IMR-90 (cell line): Measurements from ENCODE around the gene CD7. TPM values are rescaled to one million over a fixed set of nuclear protein-coding genes. Genes with fewer than 3 reads are reported as not detected.

Source experiments
- ATAC-seq: fragments of 200-7000 bp; cut with Tn5 transposase; 2 replicates; pipeline ENCODE4 v1.9.1; 2020; ENCODE audit warnings: low read depth, mild to moderate bottlenecking, moderate library complexity
- BruUV-seq: library from RNA; stranded (reverse); fragments of 400-500 nt; replicated peaks from 2 replicates; lab custom pipeline; 2021; lab: Mats Ljungman, UMichigan
- CTCF ChIA-PET: fragments of 300-600 bp; formaldehyde crosslinking; extraction: SDS; loops from one replicate; lab custom pipeline; 2021; ENCODE audit warnings: antibody characterized with exemption; lab: Yijun Ruan, JAX
- POLR2A ChIA-PET: fragments of 300-600 bp; sonication (Branson Sonifier 250); formaldehyde crosslinking; loops from one replicate; lab custom pipeline; 2022; ENCODE audit warnings: antibody characterized with exemption; ENCODE audit not compliant: unreplicated experiment; lab: Charles Lee
- DNase-seq: peaks from one replicate; pipeline ENCODE4 v3.0.0; 2013
- H2AFZ ChIP-seq: replicated peaks from 2 replicates; pipeline ENCODE3; 2013; ENCODE audit warnings: low read length, mild to moderate bottlenecking; ENCODE audit not compliant: poor library complexity
- H2AK5ac ChIP-seq: 2 replicates; pipeline ENCODE4 v1.6.1; 2013; ENCODE audit warnings: low read depth, low read length, inconsistent platforms
- H2AK9ac ChIP-seq: replicated peaks from 2 replicates; pipeline ENCODE3; 2013; ENCODE audit warnings: mild to moderate bottlenecking, low read depth, low read length, moderate library complexity; ENCODE audit not compliant: poor library complexity
- H2BK120ac ChIP-seq: 2 replicates; pipeline ENCODE4 v1.6.1; 2013; ENCODE audit warnings: low read depth, low read length, inconsistent platforms
- H2BK15ac ChIP-seq: 3 replicates; pipeline ENCODE4 v1.6.1; 2013; ENCODE audit warnings: low read depth, low read length, inconsistent platforms
- H2BK20ac ChIP-seq: 2 replicates; pipeline ENCODE4 v1.6.1; 2013; ENCODE audit warnings: low read depth, mild to moderate bottlenecking, inconsistent platforms, low read length, moderate library complexity
- H2BK5ac ChIP-seq: 2 replicates; pipeline ENCODE4 v1.6.1; 2013; ENCODE audit warnings: mild to moderate bottlenecking, low read depth, low read length, inconsistent platforms; ENCODE audit not compliant: poor library complexity, severe bottlenecking
- H3K14ac ChIP-seq: replicated peaks from 2 replicates; pipeline ENCODE4 v1.6.1; 2013; ENCODE audit warnings: low read depth, low read length, inconsistent platforms
- H3K18ac ChIP-seq: 2 replicates; pipeline ENCODE4 v1.6.1; 2013; ENCODE audit warnings: low read depth, low read length, control low read depth
- H3K23ac ChIP-seq: 2 replicates; pipeline ENCODE4 v1.6.1; 2013; ENCODE audit warnings: low read depth, low read length, inconsistent platforms
- H3K27ac ChIP-seq: 2 replicates; pipeline ENCODE4 v1.5.1; 2013; ENCODE audit warnings: mild to moderate bottlenecking, control low read depth, low read length; ENCODE audit not compliant: insufficient read depth
- H3K27me3 ChIP-seq: 2 replicates; pipeline ENCODE4 v1.6.1; 2013; ENCODE audit warnings: low read length; ENCODE audit not compliant: control insufficient read depth, insufficient read depth
- H3K36me3 ChIP-seq: 2 replicates; pipeline ENCODE4 v1.6.1; 2013; ENCODE audit warnings: low read length, mixed read lengths; ENCODE audit not compliant: control insufficient read depth, insufficient read depth
- H3K4ac ChIP-seq: 2 replicates; pipeline ENCODE4 v1.6.1; 2013; ENCODE audit warnings: low read depth, low read length, inconsistent platforms
- H3K4me1 ChIP-seq: 2 replicates; pipeline ENCODE4 v1.6.1; 2013; ENCODE audit warnings: low read length, mixed read lengths; ENCODE audit not compliant: control insufficient read depth, insufficient read depth
- H3K4me2 ChIP-seq: 2 replicates; pipeline ENCODE4 v1.6.1; 2013; ENCODE audit warnings: low read depth, mild to moderate bottlenecking, control low read depth, low read length, moderate library complexity
- H3K4me3 ChIP-seq: 2 replicates; pipeline ENCODE4 v1.5.1; 2013; ENCODE audit warnings: low read depth, mild to moderate bottlenecking, control low read depth, low read length, moderate library complexity; ENCODE audit not compliant: insufficient read depth
- H3K56ac ChIP-seq: 2 replicates; pipeline ENCODE4 v1.6.1; 2013; ENCODE audit warnings: low read length, inconsistent platforms; ENCODE audit not compliant: insufficient read depth; ENCODE audit errors: extremely low read depth
- H3K79me1 ChIP-seq, 2 experiments: 2 replicates each; pipeline ENCODE4 v1.6.1; 2013; ENCODE audit warnings: low read length in 2 of 2, inconsistent platforms in 1 of 2, low read depth in 1 of 2
- H3K9ac ChIP-seq: 2 replicates; pipeline ENCODE4 v1.6.1; 2013; ENCODE audit warnings: low read depth, low read length, control low read depth
- H3K9me1 ChIP-seq: 2 replicates; pipeline ENCODE4 v1.6.1; 2013; ENCODE audit warnings: low read length, inconsistent platforms; ENCODE audit not compliant: insufficient read depth
- H3K9me3 ChIP-seq: 2 replicates; pipeline ENCODE4 v1.6.1; 2013; ENCODE audit warnings: low read length; ENCODE audit not compliant: control insufficient read depth, insufficient read depth
- H4K20me1 ChIP-seq: 2 replicates; pipeline ENCODE4 v1.6.1; 2013; ENCODE audit warnings: low read length, inconsistent platforms; ENCODE audit not compliant: insufficient read depth
- H4K5ac ChIP-seq: 2 replicates; pipeline ENCODE4 v1.6.1; 2013; ENCODE audit warnings: mild to moderate bottlenecking, low read depth, low read length, control low read depth
- H4K8ac ChIP-seq, 2 experiments: 2 replicates each; pipeline ENCODE4 v1.6.1; 2013; ENCODE audit warnings: low read depth in 2 of 2, low read length in 2 of 2, control low read depth in 1 of 2, inconsistent platforms in 1 of 2
- H4K91ac ChIP-seq: 2 replicates; pipeline ENCODE4 v1.6.1; 2013; ENCODE audit warnings: low read depth, low read length, inconsistent platforms; ENCODE audit not compliant: insufficient read depth
- BHLHE40 ChIP-seq: fragments of 150-350 bp; IDR thresholded peaks from 2 replicates; pipeline ENCODE4 v1.6.1; 2016; ENCODE audit warnings: mild to moderate bottlenecking, low read depth, low read length
- CEBPB ChIP-seq: IDR thresholded peaks from 2 replicates; pipeline ENCODE4 v1.6.1; 2012; ENCODE audit warnings: low read depth, low read length, improper control_type of control experiment
- CHD1 ChIP-seq: IDR thresholded peaks from 2 replicates; pipeline ENCODE4 v1.6.1; 2012; ENCODE audit warnings: low read depth, low read length, improper control_type of control experiment
- CTCF ChIP-seq: conservative IDR thresholded peaks from 2 replicates; pipeline ENCODE4 v1.5.1; 2012; ENCODE audit warnings: mild to moderate bottlenecking, low read depth, low read length, improper control_type of control experiment
- FOS ChIP-seq: fragments of 150-350 bp; IDR thresholded peaks from 2 replicates; pipeline ENCODE4 v1.6.1; 2016; ENCODE audit warnings: low read depth, low read length
- MAFK ChIP-seq: IDR thresholded peaks from 2 replicates; pipeline ENCODE4 v1.6.1; 2012; ENCODE audit warnings: low read depth, low read length, improper control_type of control experiment
- MAZ ChIP-seq: IDR thresholded peaks from 2 replicates; pipeline ENCODE4 v1.6.1; 2012; ENCODE audit warnings: low read depth, mild to moderate bottlenecking, low read length, improper control_type of control experiment, moderate library complexity, borderline replicate concordance
- NFE2L2 ChIP-seq: fragments of 150-350 bp; IDR thresholded peaks from 2 replicates; pipeline ENCODE4 v1.6.1; 2016; ENCODE audit warnings: low read depth, mild to moderate bottlenecking, low read length
- POLR2A ChIP-seq: IDR thresholded peaks from 2 replicates; pipeline ENCODE4 v1.6.1; 2012; ENCODE audit warnings: mild to moderate bottlenecking, low read depth, low read length
- RAD21 ChIP-seq: IDR thresholded peaks from 2 replicates; pipeline ENCODE4 v1.6.1; 2012; ENCODE audit warnings: low read length, improper control_type of control experiment
- RCOR1 ChIP-seq: IDR thresholded peaks from 2 replicates; pipeline ENCODE4 v1.6.1; 2012; ENCODE audit warnings: mild to moderate bottlenecking, low read length, improper control_type of control experiment; ENCODE audit not compliant: insufficient replicate concordance
- SMC3 ChIP-seq: fragments of 150-350 bp; IDR thresholded peaks from 2 replicates; pipeline ENCODE4 v1.6.1; 2016; ENCODE audit warnings: low read depth, mild to moderate bottlenecking, antibody characterized with exemption, low read length, moderate library complexity
- USF2 ChIP-seq: fragments of 150-350 bp; IDR thresholded peaks from 2 replicates; pipeline ENCODE4 v1.6.1; 2017; ENCODE audit warnings: mild to moderate bottlenecking, antibody characterized with exemption, low read length, low read depth
- WGBS, 2 experiments: methylation state at CpG; one replicate each; pipeline versions ENCODE4 v1.1.5 to v1.1.7; 2013; ENCODE audit warnings: missing lambda C conversion rate in 2 of 2; ENCODE audit not compliant: insufficient read length in 1 of 2; ENCODE audit errors: extremely low coverage in 2 of 2; 5-methylcytosine and 5-hydroxymethylcytosine counted together
- dilution Hi-C: fragments of 300-500 bp; cut with HindIII; formaldehyde crosslinking; loops from one replicate; pipeline ENCODE4 v1.14.3; 2018; ENCODE audit warnings: low sequenced_read_pairs; ENCODE audit not compliant: unreplicated experiment
- in situ Hi-C: fragments of 300-500 bp; cut with MboI; formaldehyde crosslinking; loops from 3 replicates; pipeline ENCODE4 v1.14.3; 2019; ENCODE audit warnings: low sequenced_read_pairs, inconsistent platforms, mixed read lengths
- intact Hi-C: fragments of 100-400 bp; cut with micrococcal nuclease; formaldehyde crosslinking; loops from 2 replicates; pipeline ENCODE4 v1.10.0; 2022
- polyA plus RNA-seq, 3 experiments: library from polyadenylated mRNA; depleted of rRNA; stranded (reverse); fragments of >200 nt; gene quantifications; 2 replicates each; pipeline ENCODE4 v1.2.3, GENCODE V29; 2012; ENCODE audit warnings: low replicate concordance in 1 of 3
- total RNA-seq: library from RNA; depleted of rRNA; stranded (reverse); fragments of >200 nt; gene quantifications from 2 replicates; pipeline ENCODE4 v1.2.3, GENCODE V29; 2012

The CD7 gene
- total and polyA plus RNA-seq, 2 of the 4 experiments (the other 2 are of a cell fraction) = not detected

GRCh38 chr17:82327289-82327688 is 9.9 kb upstream of the CD7 start:
- WGBS, 2 experiments = no CpG with 5 or more reads among the region's 15 CpGs
- no peak for TF ChIP-seq BHLHE40
- no peak for TF ChIP-seq MAFK
- TF ChIP-seq RAD21 = no peak
- no peak for TF ChIP-seq SMC3
- no peak for TF ChIP-seq CEBPB
- TF ChIP-seq CTCF = no peak
- no peak for TF ChIP-seq MAZ
- no peak for TF ChIP-seq NFE2L2
- no peak for TF ChIP-seq CHD1
- TF ChIP-seq FOS = no peak
- no peak for TF ChIP-seq USF2
- no peak for TF ChIP-seq POLR2A
- no peak for TF ChIP-seq RCOR1
- H3K9me3 ChIP-seq = no peaks in the 10 kb centered on the region
- dilution Hi-C loops = no loop called here
- no peak overlapping the region for H3K4me2 ChIP-seq
- H3K36me3 ChIP-seq = no peaks in the 10 kb centered on the region
- H3K9ac ChIP-seq = no peak overlapping the region
- H3K79me1 ChIP-seq = no peaks in the 10 kb centered on the region
- H2BK5ac ChIP-seq = no peak overlapping the region
- POLR2A ChIA-PET = no interaction called here
- H3K14ac ChIP-seq = no peak overlapping the region
- no peak overlapping the region for H4K8ac ChIP-seq
- H3K23ac ChIP-seq = no peak overlapping the region
- no peak overlapping the region for H3K4me3 ChIP-seq
- DNase-seq = no peak
- CTCF ChIA-PET = no interaction called here
- H2AK5ac ChIP-seq = no peak overlapping the region
- H4K20me1 ChIP-seq = no peaks in the 10 kb centered on the region
- no peak overlapping the region for H2AFZ ChIP-seq
- no peak overlapping the region for H3K56ac ChIP-seq
- peak overlapping the region; percentile 16 for H2AK9ac ChIP-seq
- H3K27ac ChIP-seq = no peak overlapping the region
- in situ Hi-C loops = no loop called here
- BruUV-seq = no TSS peak
- peaks cover 12% of the 10 kb centered on the region for H3K27me3 ChIP-seq
- peaks cover 9% of the 10 kb centered on the region for H3K4me1 ChIP-seq
- no peak overlapping the region for H3K4ac ChIP-seq
- H3K18ac ChIP-seq = no peak overlapping the region
- H3K9me1 ChIP-seq = no peaks in the 10 kb centered on the region
- no peak overlapping the region for H4K91ac ChIP-seq
- H2BK20ac ChIP-seq = no peak overlapping the region
- H2BK120ac ChIP-seq = no peak overlapping the region
- ATAC-seq = no peak
- intact Hi-C loops = loop anchor here (10.0 kb wide), 1 partner anchor 292 kb away; the partner anchor contains the start of genes DCXR and RAC3
- H4K5ac ChIP-seq = no peak overlapping the region
- no peak overlapping the region for H2BK15ac ChIP-seq
